ENCODE data around the gene MFF. TPM values are rescaled to one million over a fixed set of nuclear protein-coding genes. Genes with fewer than 3 reads are reported as not detected.
A peak's percentile ranks its signal among the peaks of the same experiment; 100 is the strongest.

MFF gene
- total RNA-seq, 1 experiment from 2014 or later = 68.2 TPM

GRCh38 chr2:227325839-227326195 lies 766 bp downstream of the MFF start:
- H2AFZ ChIP-seq (ENCODE audit: low read depth, low read length, poor library complexity, severe bottlenecking) = no peak overlapping the region
- H4K20me1 ChIP-seq (ENCODE audit: insufficient read depth) = no peaks in the 10 kb centered on the region
- H3K27ac ChIP-seq (ENCODE audit: low read depth, low read length) = peak overlapping the region; percentile 89
- ATAC-seq (peak; percentile 24), DNase-seq (ENCODE audit: low read depth, low spot score) (no peak)
- TF ChIP-seq POLR2AphosphoS5 (IDR thresholded peaks at IDR 0.05; ENCODE audit: low read depth, low read length) (no peak), SIN3A (IDR thresholded peaks at IDR 0.05; ENCODE audit: low read depth) (no peak)
- TF ChIP-seq, protein P1, sequence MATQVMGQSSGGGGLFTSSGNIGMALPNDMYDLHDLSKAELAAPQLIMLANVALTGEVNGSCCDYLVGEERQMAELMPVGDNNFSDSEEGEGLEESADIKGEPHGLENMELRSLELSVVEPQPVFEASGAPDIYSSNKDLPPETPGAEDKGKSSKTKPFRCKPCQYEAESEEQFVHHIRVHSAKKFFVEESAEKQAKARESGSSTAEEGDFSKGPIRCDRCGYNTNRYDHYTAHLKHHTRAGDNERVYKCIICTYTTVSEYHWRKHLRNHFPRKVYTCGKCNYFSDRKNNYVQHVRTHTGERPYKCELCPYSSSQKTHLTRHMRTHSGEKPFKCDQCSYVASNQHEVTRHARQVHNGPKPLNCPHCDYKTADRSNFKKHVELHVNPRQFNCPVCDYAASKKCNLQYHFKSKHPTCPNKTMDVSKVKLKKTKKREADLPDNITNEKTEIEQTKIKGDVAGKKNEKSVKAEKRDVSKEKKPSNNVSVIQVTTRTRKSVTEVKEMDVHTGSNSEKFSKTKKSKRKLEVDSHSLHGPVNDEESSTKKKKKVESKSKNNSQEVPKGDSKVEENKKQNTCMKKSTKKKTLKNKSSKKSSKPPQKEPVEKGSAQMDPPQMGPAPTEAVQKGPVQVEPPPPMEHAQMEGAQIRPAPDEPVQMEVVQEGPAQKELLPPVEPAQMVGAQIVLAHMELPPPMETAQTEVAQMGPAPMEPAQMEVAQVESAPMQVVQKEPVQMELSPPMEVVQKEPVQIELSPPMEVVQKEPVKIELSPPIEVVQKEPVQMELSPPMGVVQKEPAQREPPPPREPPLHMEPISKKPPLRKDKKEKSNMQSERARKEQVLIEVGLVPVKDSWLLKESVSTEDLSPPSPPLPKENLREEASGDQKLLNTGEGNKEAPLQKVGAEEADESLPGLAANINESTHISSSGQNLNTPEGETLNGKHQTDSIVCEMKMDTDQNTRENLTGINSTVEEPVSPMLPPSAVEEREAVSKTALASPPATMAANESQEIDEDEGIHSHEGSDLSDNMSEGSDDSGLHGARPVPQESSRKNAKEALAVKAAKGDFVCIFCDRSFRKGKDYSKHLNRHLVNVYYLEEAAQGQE (IDR thresholded peaks at IDR 0.05; ENCODE audit: low read depth) = no peak
- ChIA-PET POLR2A (no interaction called here), RAD21 (ENCODE audit: low non-redundant PET in 1 of 2, low total read pairs in 2 of 2, uncharacterized antibody in 2 of 2, unreplicated experiment in 2 of 2) (interaction anchor here in 1 of 2 experiments (0.7 kb wide), 1 partner anchor 88 kb away, joined by 3 read pairs; no protein-coding TSS in a partner anchor), CTCF (no interaction called here)
- intact Hi-C loops (cut with micrococcal nuclease) = no loop called here
- H3K4me3 ChIP-seq (replicated peaks in 1 of 2; ENCODE audit: low read depth in 1 of 2, low read length in 2 of 2) = peak overlapping the region; percentile 78 to 89
- peak overlapping the region; percentile 95 for H3K4me2 ChIP-seq (ENCODE audit: low read length)
- H3K9ac ChIP-seq (ENCODE audit: low read length) = peak overlapping the region; percentile 90
- H3K79me2 ChIP-seq (ENCODE audit: insufficient read depth, low read length) = peaks cover 58% of the 10 kb centered on the region
- no peaks in the 10 kb centered on the region for H3K9me3 ChIP-seq (ENCODE audit: control insufficient read depth in 1 of 2, insufficient read depth in 1 of 2, low read depth in 1 of 2, low read length in 2 of 2)
- no TSS peak for BruUV-seq (replicated peaks)
- no peaks in the 10 kb centered on the region for H3K9me2 ChIP-seq (ENCODE audit: insufficient read depth)
- no peaks in the 10 kb centered on the region; a peak in 1 of 4 replicates for H3K36me3 ChIP-seq (ENCODE audit: control insufficient read depth in 1 of 2, insufficient read depth in 2 of 2, low read length in 2 of 2)
- no peaks in the 10 kb centered on the region for H3K27me3 ChIP-seq (ENCODE audit: insufficient read depth, low read length)
- peaks cover 5 to 24% of the 10 kb centered on the region in 2 experiments; a peak in 3 of 4 replicates for H3K4me1 ChIP-seq (ENCODE audit: control insufficient read depth in 1 of 2, insufficient read depth in 2 of 2, low read length in 2 of 2)

- ATAC-seq = no peak
- peaks cover 5 to 24% of the 10 kb centered on the region in 2 experiments; a peak in 3 of 4 replicates for H3K4me1 ChIP-seq (ENCODE audit: control insufficient read depth in 1 of 2, insufficient read depth in 2 of 2, low read length in 2 of 2)
- H4K20me1 ChIP-seq (ENCODE audit: insufficient read depth) = no peaks in the 10 kb centered on the region
- H3K4me2 ChIP-seq (ENCODE audit: low read length) = peak overlapping the region; percentile 95
- peak overlapping the region; percentile 78 to 89; a peak in 3 of 4 replicates for H3K4me3 ChIP-seq (replicated peaks in 1 of 2; ENCODE audit: low read depth in 1 of 2, low read length in 2 of 2)
- no peaks in the 10 kb centered on the region for H3K27me3 ChIP-seq (ENCODE audit: insufficient read depth, low read length)
- intact Hi-C loops (cut with micrococcal nuclease) = no loop called here
- no TSS peak for BruUV-seq (replicated peaks)
- POLR2A ChIA-PET = no interaction called here
- H3K27ac ChIP-seq (ENCODE audit: low read depth, low read length) = no peak overlapping the region
- RAD21 ChIA-PET (ENCODE audit: low non-redundant PET in 1 of 2, low total read pairs in 2 of 2, uncharacterized antibody in 2 of 2, unreplicated experiment in 2 of 2) = no interaction called here
- peak overlapping the region; percentile 90 for H3K9ac ChIP-seq (ENCODE audit: low read length)
- peaks cover 67% of the 10 kb centered on the region for H3K79me2 ChIP-seq (ENCODE audit: insufficient read depth, low read length)
- peaks cover 4 to 6% of the 10 kb centered on the region in 2 experiments; a peak in 2 of 4 replicates for H3K36me3 ChIP-seq (ENCODE audit: control insufficient read depth in 1 of 2, insufficient read depth in 2 of 2, low read length in 2 of 2)
- TF ChIP-seq POLR2A (IDR thresholded peaks at IDR 0.05; ENCODE audit: borderline replicate concordance, extremely low read depth, insufficient read depth, insufficient read length) (no peak), EZH2phosphoT487 (IDR thresholded peaks at IDR 0.05; ENCODE audit: borderline replicate concordance) (no peak)
- no peaks in the 10 kb centered on the region for H3K9me3 ChIP-seq (ENCODE audit: control insufficient read depth in 1 of 2, insufficient read depth in 1 of 2, low read depth in 1 of 2, low read length in 2 of 2)
- no peak for DNase-seq (ENCODE audit: low read depth, low spot score)
- no peak overlapping the region for H2AFZ ChIP-seq (ENCODE audit: low read depth, low read length, poor library complexity, severe bottlenecking)
- no peaks in the 10 kb centered on the region for H3K9me2 ChIP-seq (ENCODE audit: insufficient read depth)
- CTCF ChIA-PET = no interaction called here
Observed at GRCh38 chr2:227326783-227327182, 1.7 kb downstream of the MFF start.

Data from HCT116 (cell line).